ENCODE measurements around the gene SEPTIN1. TPM values are rescaled to one million over a fixed set of nuclear protein-coding genes. Genes with fewer than 3 reads are reported as not detected.
"Not testable (repeated sequence)": the region's sequence is repeated elsewhere in the genome, so short reads cannot be mapped to it uniquely, and the experiment has no call there.

SEPTIN1 gene
- total and polyA plus RNA-seq, 3 donors from 2014 or later, result 0.63 to 3.9 (median 2.4) TPM

GRCh38 chr16:30340621-30341020 lies 41.7 kb downstream of the SEPTIN1 start:
- no peaks in the 10 kb centered on the region for H3K27me3 ChIP-seq
- H3K9me3 ChIP-seq, result no peaks in the 10 kb centered on the region
- H3K36me3 ChIP-seq (ENCODE audit: low read depth, missing control alignments), result no peaks in the 10 kb centered on the region
- intact Hi-C loops (cut with DNase I; ENCODE audit: low total_unique reads), result no loop called here
- no peak for DNase-seq
- WGBS, 2 donors, result 92 to 94% methylated on average over 13 of the region's 13 CpGs
- no peak overlapping the region for H3K4me3 ChIP-seq
- H3K27ac ChIP-seq, result no peak overlapping the region
- TF ChIP-seq POLR2A (IDR thresholded peaks at IDR 0.05), result no peak
- no peak for TF ChIP-seq CTCF (IDR thresholded peaks at IDR 0.05)
- H3K4me1 ChIP-seq, result peaks cover 20% of the 10 kb centered on the region

- 37 to 44% methylated on average over 3 to 5 of the region's 5 CpGs for WGBS, 2 donors
- H3K36me3 ChIP-seq (ENCODE audit: low read depth, missing control alignments); H3K27me3 ChIP-seq; intact Hi-C loops (cut with DNase I; ENCODE audit: low total_unique reads); H3K9me3 ChIP-seq; DNase-seq; H3K4me3 ChIP-seq: not testable (repeated sequence)
- Histone ChIP-seq H3K4me1 (peaks cover 20% of the 10 kb centered on the region), H3K27ac (peak overlapping the region in 1 of 2 donors; percentile 38)
Observed at GRCh38 chr16:30338715-30339114, 43.6 kb downstream of the SEPTIN1 start.

- intact Hi-C loops (cut with DNase I; ENCODE audit: low total_unique reads); H3K36me3 ChIP-seq (ENCODE audit: low read depth, missing control alignments); H3K27me3 ChIP-seq; H3K9me3 ChIP-seq; H3K4me3 ChIP-seq; DNase-seq: not testable (repeated sequence)
- 91 to 93% methylated on average over 10 of the region's 10 CpGs for WGBS, 2 donors
- peaks cover 20% of the 10 kb centered on the region for H3K4me1 ChIP-seq
- H3K27ac ChIP-seq, result peak overlapping the region; percentile 26 to 38
Observed at GRCh38 chr16:30337964-30338357, 44.4 kb downstream of the SEPTIN1 start.

GRCh38 chr16:30335598-30336474 lies 46.5 kb downstream of the SEPTIN1 start:
- no peaks in the 10 kb centered on the region for H3K36me3 ChIP-seq (ENCODE audit: low read depth, missing control alignments)
- H3K27ac ChIP-seq, result peak overlapping the region; percentile 93 to 98
- H3K27me3 ChIP-seq, result no peaks in the 10 kb centered on the region
- no peaks in the 10 kb centered on the region for H3K9me3 ChIP-seq
- H3K4me1 ChIP-seq, result peaks cover 20% of the 10 kb centered on the region
- H3K4me3 ChIP-seq, result peak overlapping the region; percentile 84 to 87
- intact Hi-C loops (cut with DNase I; ENCODE audit: low total_unique reads), result no loop called here
- WGBS, 2 donors, result 17 to 25% methylated on average over 14 to 17 of the region's 17 CpGs
- DNase-seq, result peak; percentile 67
- TF ChIP-seq POLR2A (IDR thresholded peaks at IDR 0.05), result no peak
- no peak for TF ChIP-seq CTCF (IDR thresholded peaks at IDR 0.05)

GRCh38 chr16:30335028-30335597 lies 47.2 kb downstream of the SEPTIN1 start:
- Histone ChIP-seq H3K4me3 (peak overlapping the region; percentile 84 to 87), H3K27ac (peak overlapping the region; percentile 93 to 98), H3K4me1 (peaks cover 20% of the 10 kb centered on the region)
- intact Hi-C loops (cut with DNase I; ENCODE audit: low total_unique reads); H3K9me3 ChIP-seq; H3K36me3 ChIP-seq (ENCODE audit: low read depth, missing control alignments); H3K27me3 ChIP-seq: not testable (repeated sequence)
- peak; percentile 90 for DNase-seq
- WGBS, 2 donors, result 0 to 1% methylated on average over 2 to 16 of the region's 70 CpGs

- Histone ChIP-seq H3K4me1 (peaks cover 20% of the 10 kb centered on the region), H3K4me3 (peak overlapping the region; percentile 84 to 87), H3K27ac (peak overlapping the region; percentile 93 to 98)
- 0 to 1% methylated on average over 5 to 12 of the region's 33 CpGs for WGBS, 2 donors
- intact Hi-C loops (cut with DNase I; ENCODE audit: low total_unique reads); H3K9me3 ChIP-seq; H3K36me3 ChIP-seq (ENCODE audit: low read depth, missing control alignments); H3K27me3 ChIP-seq: not testable (repeated sequence)
- DNase-seq, result peak; percentile 74
Observed at GRCh38 chr16:30334473-30334989, 47.8 kb downstream of the SEPTIN1 start.

Small RNA genes within 50 kb of the gene (small RNA-seq; reads per million reads assigned to genes)
- gene RF00406, result 3.5 to 4.1 reads per million in 2 donors

Other genes with a start within 250 kb of the SEPTIN1 start
- gene CORO1A, start 199.0 kb downstream of the SEPTIN1 start, total RNA-seq, result 1 to 10 TPM; 4.4 to 9.6 TPM
- gene CORO1A, start 199.0 kb downstream of the SEPTIN1 start, polyA plus RNA-seq (ENCODE audit: insufficient read depth, low read depth, low replicate concordance), result 19.7 TPM
- gene BOLA2B, start 188.9 kb downstream of the SEPTIN1 start, total RNA-seq, result 100 to 1,000 TPM; 133 to 161 TPM
- gene BOLA2B, start 188.9 kb downstream of the SEPTIN1 start, polyA plus RNA-seq (ENCODE audit: insufficient read depth, low read depth, low replicate concordance), result 70.9 TPM
- 10 to 100 TPM; 42.4 to 44.8 TPM for gene SLX1A, start 188.7 kb downstream of the SEPTIN1 start, total RNA-seq
- gene SLX1A, start 188.7 kb downstream of the SEPTIN1 start, polyA plus RNA-seq (ENCODE audit: insufficient read depth, low read depth, low replicate concordance), result 10.4 TPM
- 10 to 100 TPM in 1 of 2 donors, 1 to 10 TPM in 1; 6.8 to 20.0 TPM for gene SULT1A3, start 183.3 kb downstream of the SEPTIN1 start, total RNA-seq
- gene SULT1A3, start 183.3 kb downstream of the SEPTIN1 start, polyA plus RNA-seq (ENCODE audit: insufficient read depth, low read depth, low replicate concordance), result 6.4 TPM
- gene NPIPB13, start 134.1 kb downstream of the SEPTIN1 start, total RNA-seq, result 10 to 100 TPM; 11.0 to 15.7 TPM
- 4.7 TPM for gene NPIPB13, start 134.1 kb downstream of the SEPTIN1 start, polyA plus RNA-seq (ENCODE audit: insufficient read depth, low read depth, low replicate concordance)
- gene CD2BP2, start 27.3 kb downstream of the SEPTIN1 start, total RNA-seq, result 10 to 100 TPM; 32.8 to 39.5 TPM
- 52.5 TPM for gene CD2BP2, start 27.3 kb downstream of the SEPTIN1 start, polyA plus RNA-seq (ENCODE audit: insufficient read depth, low read depth, low replicate concordance)
- gene TBC1D10B, start 12.1 kb downstream of the SEPTIN1 start, total RNA-seq, result 10 to 100 TPM; 60.5 to 64.0 TPM
- 86.2 TPM for gene TBC1D10B, start 12.1 kb downstream of the SEPTIN1 start, polyA plus RNA-seq (ENCODE audit: insufficient read depth, low read depth, low replicate concordance)
- 1 to 10 TPM; 2.5 to 4.2 TPM for gene MYL11, start 7.8 kb downstream of the SEPTIN1 start, total RNA-seq
- gene MYL11, start 7.8 kb downstream of the SEPTIN1 start, polyA plus RNA-seq (ENCODE audit: insufficient read depth, low read depth, low replicate concordance), result 18.5 TPM
- 1 to 10 TPM; 6.5 to 9.0 TPM for gene ZNF48, start 12.9 kb upstream of the SEPTIN1 start, total RNA-seq
- gene ZNF48, start 12.9 kb upstream of the SEPTIN1 start, polyA plus RNA-seq (ENCODE audit: insufficient read depth, low read depth, low replicate concordance), result 6.3 TPM
- gene ZNF771, start 25.0 kb upstream of the SEPTIN1 start, total RNA-seq, result 10 to 100 TPM; 35.6 to 37.2 TPM
- gene ZNF771, start 25.0 kb upstream of the SEPTIN1 start, polyA plus RNA-seq (ENCODE audit: insufficient read depth, low read depth, low replicate concordance), result 3.0 TPM
- gene DCTPP1, start 47.5 kb upstream of the SEPTIN1 start, total RNA-seq, result 10 to 100 TPM; 15.2 to 26.1 TPM
- gene DCTPP1, start 47.5 kb upstream of the SEPTIN1 start, polyA plus RNA-seq (ENCODE audit: insufficient read depth, low read depth, low replicate concordance), result 23.6 TPM
- 10 to 100 TPM; 17.7 to 19.8 TPM for gene SEPHS2, start 63.3 kb upstream of the SEPTIN1 start, total RNA-seq
- 24.7 TPM for gene SEPHS2, start 63.3 kb upstream of the SEPTIN1 start, polyA plus RNA-seq (ENCODE audit: insufficient read depth, low read depth, low replicate concordance)
- gene ITGAL, start 90.2 kb upstream of the SEPTIN1 start, total RNA-seq, result 1 to 10 TPM; 2.8 to 5.0 TPM
- 6.7 TPM for gene ITGAL, start 90.2 kb upstream of the SEPTIN1 start, polyA plus RNA-seq (ENCODE audit: insufficient read depth, low read depth, low replicate concordance)
- gene ZNF768, start 144.0 kb upstream of the SEPTIN1 start, total RNA-seq, result 10 to 100 TPM; 52.2 to 64.3 TPM
- gene ZNF768, start 144.0 kb upstream of the SEPTIN1 start, polyA plus RNA-seq (ENCODE audit: insufficient read depth, low read depth, low replicate concordance), result 52.3 TPM
- gene ZNF747, start 152.3 kb upstream of the SEPTIN1 start, total RNA-seq, result 10 to 100 TPM; 18.7 to 23.3 TPM
- gene ZNF747, start 152.3 kb upstream of the SEPTIN1 start, polyA plus RNA-seq (ENCODE audit: insufficient read depth, low read depth, low replicate concordance), result 13.1 TPM
- 10 to 100 TPM; 21.9 to 23.2 TPM for gene ZNF764, start 175.8 kb upstream of the SEPTIN1 start, total RNA-seq
- gene ZNF764, start 175.8 kb upstream of the SEPTIN1 start, polyA plus RNA-seq (ENCODE audit: insufficient read depth, low read depth, low replicate concordance), result 11.3 TPM
- gene ZNF688, start 189.2 kb upstream of the SEPTIN1 start, total RNA-seq, result 10 to 100 TPM; 21.7 to 54.6 TPM
- 38.5 TPM for gene ZNF688, start 189.2 kb upstream of the SEPTIN1 start, polyA plus RNA-seq (ENCODE audit: insufficient read depth, low read depth, low replicate concordance)
- gene ZNF785, start 203.1 kb upstream of the SEPTIN1 start, total RNA-seq, result 10 to 100 TPM; 14.8 to 17.1 TPM
- gene ZNF785, start 203.1 kb upstream of the SEPTIN1 start, polyA plus RNA-seq (ENCODE audit: insufficient read depth, low read depth, low replicate concordance), result 5.9 TPM
- 10 to 100 TPM; 33.0 to 41.3 TPM for gene ZNF689, start 227.8 kb upstream of the SEPTIN1 start, total RNA-seq
- 82.7 TPM for gene ZNF689, start 227.8 kb upstream of the SEPTIN1 start, polyA plus RNA-seq (ENCODE audit: insufficient read depth, low read depth, low replicate concordance)